ENCODE results near the gene AMPD3.

GRCh38 chr11:10410844-10411200 lies 44.2 kb upstream of the AMPD3 start:
- TF ChIP-seq CTCF (conservative IDR thresholded peaks at IDR 0.05) (no peak), EZH2 (IDR thresholded peaks at IDR 0.05; ENCODE audit: low read depth) (no peak)
